ENCODE measurements around the gene S100A7. TPM values are rescaled to one million over a fixed set of nuclear protein-coding genes. Genes with fewer than 3 reads are reported as not detected.

The S100A7 gene
- total RNA-seq, 1 donor from 2014 or later = not detected

DNA sequence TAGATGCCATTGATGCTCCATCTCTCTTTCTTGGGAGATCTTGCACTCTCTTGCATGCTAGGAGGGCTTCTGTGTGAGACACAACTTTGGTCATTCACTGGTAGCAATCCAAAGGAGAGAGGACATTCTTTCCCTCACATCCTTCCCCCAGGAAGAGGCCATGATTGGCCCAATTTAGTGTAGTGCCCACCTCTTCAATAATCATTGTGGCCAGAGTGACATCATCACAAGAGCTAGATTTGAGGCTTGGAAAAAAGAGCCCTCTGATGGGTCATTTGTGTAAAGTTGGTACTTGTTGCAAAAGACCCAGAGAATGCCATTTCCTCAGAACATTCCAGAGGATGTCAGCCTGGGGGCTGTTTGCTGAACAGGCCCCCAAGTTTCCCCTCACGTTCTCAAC, 45.1 kb upstream of the S100A7 start:
- DNase-seq (ENCODE audit: low read depth) = no peak
- no peak overlapping the region for H3K4me3 ChIP-seq (ENCODE audit: low read depth, low read length)
- TF ChIP-seq, protein P1, sequence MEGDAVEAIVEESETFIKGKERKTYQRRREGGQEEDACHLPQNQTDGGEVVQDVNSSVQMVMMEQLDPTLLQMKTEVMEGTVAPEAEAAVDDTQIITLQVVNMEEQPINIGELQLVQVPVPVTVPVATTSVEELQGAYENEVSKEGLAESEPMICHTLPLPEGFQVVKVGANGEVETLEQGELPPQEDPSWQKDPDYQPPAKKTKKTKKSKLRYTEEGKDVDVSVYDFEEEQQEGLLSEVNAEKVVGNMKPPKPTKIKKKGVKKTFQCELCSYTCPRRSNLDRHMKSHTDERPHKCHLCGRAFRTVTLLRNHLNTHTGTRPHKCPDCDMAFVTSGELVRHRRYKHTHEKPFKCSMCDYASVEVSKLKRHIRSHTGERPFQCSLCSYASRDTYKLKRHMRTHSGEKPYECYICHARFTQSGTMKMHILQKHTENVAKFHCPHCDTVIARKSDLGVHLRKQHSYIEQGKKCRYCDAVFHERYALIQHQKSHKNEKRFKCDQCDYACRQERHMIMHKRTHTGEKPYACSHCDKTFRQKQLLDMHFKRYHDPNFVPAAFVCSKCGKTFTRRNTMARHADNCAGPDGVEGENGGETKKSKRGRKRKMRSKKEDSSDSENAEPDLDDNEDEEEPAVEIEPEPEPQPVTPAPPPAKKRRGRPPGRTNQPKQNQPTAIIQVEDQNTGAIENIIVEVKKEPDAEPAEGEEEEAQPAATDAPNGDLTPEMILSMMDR (conservative IDR thresholded peaks at IDR 0.05; ENCODE audit: low read depth, low read length) = no peak

DNA sequence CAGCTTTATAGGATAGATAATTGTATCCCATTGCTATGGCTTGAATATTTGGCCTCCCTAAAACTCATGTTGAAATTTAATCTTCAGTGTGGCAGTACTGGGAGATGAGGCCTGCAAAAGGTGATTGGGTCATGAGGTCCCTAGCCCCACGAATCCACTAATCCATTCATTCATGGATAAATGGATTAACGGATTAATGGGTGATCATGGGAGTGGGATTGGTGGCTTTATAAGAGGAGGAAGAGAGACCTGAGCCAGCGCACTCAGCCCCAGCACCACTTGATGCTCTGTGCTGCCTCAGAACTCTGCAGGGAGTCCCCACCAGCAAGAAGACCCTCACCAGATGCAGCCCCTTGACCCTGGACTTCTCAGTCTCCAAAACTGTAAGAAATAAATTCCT, 43.3 kb upstream of the S100A7 start:
- DNase-seq (ENCODE audit: low read depth) = no peak
- TF ChIP-seq, protein P1 (conservative IDR thresholded peaks at IDR 0.05; ENCODE audit: low read depth, low read length) = no peak
- H3K4me3 ChIP-seq (ENCODE audit: low read depth, low read length) = no peak overlapping the region

DNA sequence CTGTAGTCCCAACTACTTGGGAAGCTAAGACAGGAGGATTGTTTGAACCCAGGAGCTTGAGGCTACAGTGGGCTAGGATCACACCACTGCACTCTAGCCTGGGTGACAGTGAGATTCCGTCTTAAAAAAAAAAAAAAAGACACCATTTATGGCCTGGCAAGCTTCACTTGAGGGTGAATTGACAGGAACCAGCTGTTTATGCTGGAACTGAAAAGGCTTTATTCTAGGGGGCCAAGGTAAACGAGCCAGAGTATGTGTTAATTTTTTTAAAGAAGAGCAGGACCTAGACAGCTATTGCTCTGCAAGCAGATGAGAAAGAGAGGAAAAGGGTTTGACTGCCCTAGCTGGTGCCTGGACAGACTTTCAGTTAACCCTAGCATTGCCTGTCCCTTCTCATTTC, 38.3 kb upstream of the S100A7 start:
- TF ChIP-seq, protein P1 (conservative IDR thresholded peaks at IDR 0.05; ENCODE audit: low read depth, low read length) = no peak
- no peak overlapping the region for H3K4me3 ChIP-seq (ENCODE audit: low read depth, low read length)
- no peak for DNase-seq (ENCODE audit: low read depth)

DNA sequence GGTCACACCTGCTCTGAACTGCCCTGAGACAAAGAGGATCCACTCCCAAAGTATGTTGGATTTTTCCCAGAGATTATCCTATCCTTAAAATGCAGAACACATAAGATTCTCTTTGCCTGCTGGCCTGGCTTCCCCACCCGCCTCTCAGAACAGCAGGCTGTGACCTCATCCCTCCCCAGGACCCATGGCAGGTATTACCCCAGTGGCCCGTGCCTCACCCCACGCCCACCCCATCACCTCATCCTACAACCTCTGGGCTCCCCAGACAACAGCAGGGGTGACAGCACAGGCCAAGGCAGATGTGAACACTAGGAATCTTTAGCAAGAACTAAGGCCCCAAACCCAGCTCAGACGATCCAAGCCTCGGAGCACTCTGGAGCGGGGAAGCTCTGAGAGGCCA, 35.1 kb upstream of the S100A7 start:
- H3K4me3 ChIP-seq (ENCODE audit: low read depth, low read length) = no peak overlapping the region
- no peak for DNase-seq (ENCODE audit: low read depth)
- TF ChIP-seq, protein P1 (conservative IDR thresholded peaks at IDR 0.05; ENCODE audit: low read depth, low read length) = no peak

DNA sequence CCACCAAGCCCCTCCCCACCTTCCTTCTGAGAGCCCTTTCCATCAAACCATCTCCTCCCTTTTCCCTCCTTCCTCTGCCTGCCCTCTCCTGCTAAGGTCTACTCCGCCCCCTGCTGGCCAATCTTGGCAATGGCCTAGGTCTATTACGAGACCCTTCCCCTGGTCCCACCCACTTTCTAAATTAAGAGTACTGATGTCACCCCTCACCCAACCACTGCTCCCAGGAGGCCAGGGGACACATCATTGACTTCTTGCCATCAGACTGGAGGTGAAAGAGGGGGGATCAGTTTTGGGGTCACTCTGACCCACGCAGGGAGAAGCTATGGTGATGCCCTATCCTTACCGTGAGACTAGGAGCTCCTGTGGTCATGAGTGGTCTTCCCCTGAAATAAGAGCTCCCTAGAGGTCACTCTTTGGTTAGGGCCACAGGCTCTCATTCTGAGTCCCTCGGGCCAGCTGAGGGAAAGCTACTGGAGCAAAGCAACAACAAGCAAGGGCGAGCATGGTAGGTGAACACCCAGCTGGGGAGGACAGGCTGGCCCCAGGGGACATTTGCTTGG, 34.6 kb upstream of the S100A7 start:
- TF ChIP-seq, protein P1 (conservative IDR thresholded peaks at IDR 0.05; ENCODE audit: low read depth, low read length) = peak; percentile 92
- DNase-seq (ENCODE audit: low read depth) = no peak
- H3K4me3 ChIP-seq (ENCODE audit: low read depth, low read length) = no peak overlapping the region

DNA sequence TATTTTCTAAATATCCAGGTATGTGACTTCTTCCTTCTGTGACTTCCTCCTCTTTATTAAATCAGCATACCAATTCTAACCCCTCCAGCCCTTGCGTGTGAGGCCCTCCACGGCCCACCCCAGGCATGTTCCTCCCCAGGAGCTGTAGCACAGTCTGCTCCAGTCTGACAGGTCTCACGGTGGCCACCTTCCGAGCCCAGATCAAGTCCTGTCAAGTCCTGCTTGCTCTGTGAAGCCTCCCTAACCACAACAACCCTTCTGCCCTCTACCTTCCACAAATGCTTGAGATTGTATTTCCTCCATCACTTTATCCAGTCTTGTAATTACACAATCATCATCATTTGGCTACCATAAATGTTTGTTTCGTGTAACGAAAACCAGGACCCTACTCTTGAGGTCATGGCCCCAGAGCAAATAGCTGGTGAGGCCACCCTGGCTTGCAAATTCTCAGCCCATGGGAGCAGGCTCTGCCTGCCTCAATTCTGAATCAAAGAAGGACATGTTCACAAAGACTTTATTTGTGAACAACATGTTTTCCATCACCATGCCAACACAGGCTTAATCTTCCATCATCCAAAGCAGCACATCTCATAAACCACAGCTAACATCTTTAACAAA, 33.0 kb upstream of the S100A7 start:
- TF ChIP-seq, protein P1 (conservative IDR thresholded peaks at IDR 0.05; ENCODE audit: low read depth, low read length) = no peak
- DNase-seq (ENCODE audit: low read depth) = no peak
- H3K4me3 ChIP-seq (ENCODE audit: low read depth, low read length) = no peak overlapping the region
